Endothelial cell of umbilical vein (primary cell): Measurements from ENCODE around the gene RPIA. TPM values are rescaled to one million over a fixed set of nuclear protein-coding genes. Genes with fewer than 3 reads are reported as not detected.
"Not testable (repeated sequence)": the region's sequence is repeated elsewhere in the genome, so short reads cannot be mapped to it uniquely, and the experiment has no call there.

Experiments used
- BruUV-seq: library from RNA; stranded (reverse); fragments of 400-500 nt; replicated peaks from 2 replicates; lab custom pipeline; 2021; lab: Mats Ljungman, UMichigan
- CTCF ChIA-PET: fragments of 300-600, 350-600 bp; sonication (Branson Sonifier 250); formaldehyde crosslinking; loops from one replicate; lab custom pipeline; 2021; ENCODE audit warnings: antibody characterized with exemption, inconsistent platforms; lab: Charles Lee
- POLR2A ChIA-PET: fragments of 300-600, 350-600 bp; sonication (Branson Sonifier 250); formaldehyde crosslinking; loops from one replicate; lab custom pipeline; 2021; ENCODE audit warnings: antibody characterized with exemption, inconsistent platforms; lab: Charles Lee
- DNase-seq: peaks from one replicate; pipeline ENCODE4 v3.0.0-alpha.2; 2011; ENCODE audit warnings: low read depth, low spot score
- FAIRE-seq: peaks from 2 replicates; lab custom pipeline; 2011; peaks lifted over from hg19 to GRCh38; lab: Jason Lieb, UNC
- H2AFZ ChIP-seq: 2 replicates; pipeline ENCODE4 v1.6.0; 2012; ENCODE audit warnings: low read depth, low read length, control low read depth, inconsistent platforms
- H3K27ac ChIP-seq: 2 replicates; pipeline ENCODE4 v1.5.1; 2011; ENCODE audit warnings: low read depth, mild to moderate bottlenecking, control low read depth, low read length, moderate library complexity; ENCODE audit not compliant: insufficient read depth
- H3K27me3 ChIP-seq, 2 experiments: 2 replicates each; pipeline versions ENCODE4 v1.6.0 to v1.6.1; 2011; ENCODE audit warnings: low read length in 2 of 2, mixed read lengths in 1 of 2; ENCODE audit not compliant: control insufficient read depth in 2 of 2, insufficient read depth in 2 of 2
- H3K36me3 ChIP-seq, 2 experiments: 2 replicates in 1 of 2; 3 replicates in 1 of 2; pipeline ENCODE4 v1.5.1; 2011; ENCODE audit warnings: low read length in 2 of 2, mild to moderate bottlenecking in 1 of 2, moderate library complexity in 1 of 2; ENCODE audit not compliant: control insufficient read depth in 2 of 2, insufficient read depth in 2 of 2; ENCODE audit errors: extremely low read depth in 1 of 2
- H3K4me1 ChIP-seq: 3 replicates; pipeline ENCODE4 v1.5.1; 2011; ENCODE audit warnings: mild to moderate bottlenecking, low read length; ENCODE audit not compliant: control insufficient read depth, insufficient read depth; ENCODE audit errors: extremely low read depth
- H3K4me2 ChIP-seq: 2 replicates; pipeline ENCODE4 v1.6.1; 2011; ENCODE audit warnings: low read length, control low read depth, mixed read lengths; ENCODE audit not compliant: insufficient read depth
- H3K4me3 ChIP-seq, 3 experiments: fragments of 200-600 bp in 1 of 3; sonication (generic), shearing (Covaris generic) in 1 of 3; replicated peaks in 1 of 3; 2 replicates each; pipeline ENCODE4 v1.5.1; 2011 to 2016; ENCODE audit warnings: control low read depth in 3 of 3, low read length in 3 of 3, mild to moderate bottlenecking in 2 of 3, inconsistent platforms in 1 of 3, low read depth in 1 of 3, moderate library complexity in 1 of 3; ENCODE audit not compliant: insufficient read depth in 1 of 3
- H3K79me2 ChIP-seq: 2 replicates; pipeline ENCODE4 v1.6.0; 2012; ENCODE audit warnings: low read length, inconsistent platforms; ENCODE audit not compliant: control insufficient read depth, insufficient read depth
- H3K9ac ChIP-seq: replicated peaks from 2 replicates; pipeline ENCODE3; 2011; ENCODE audit warnings: low read length, control low read depth; ENCODE audit not compliant: insufficient read depth; ENCODE audit errors: extremely low read depth
- H3K9me1 ChIP-seq: replicated peaks from 3 replicates; pipeline ENCODE4 v1.6.0; 2011; ENCODE audit warnings: mild to moderate bottlenecking, low read length; ENCODE audit not compliant: control insufficient read depth, insufficient read depth; ENCODE audit errors: extremely low read depth
- H3K9me3 ChIP-seq: replicated peaks from 2 replicates; pipeline ENCODE4 v1.5.1; 2012; ENCODE audit warnings: low read length, inconsistent platforms; ENCODE audit not compliant: control insufficient read depth, insufficient read depth
- H4K20me1 ChIP-seq: replicated peaks from 2 replicates; pipeline ENCODE3; 2011; ENCODE audit warnings: mild to moderate bottlenecking, low read length; ENCODE audit not compliant: control insufficient read depth, insufficient read depth; ENCODE audit errors: extremely low read depth
- EZH2 ChIP-seq: IDR thresholded peaks from 2 replicates; pipeline ENCODE4 v1.6.1; 2012; ENCODE audit warnings: borderline replicate concordance, low read depth, mild to moderate bottlenecking, moderate library complexity, low read length, inconsistent platforms; ENCODE audit not compliant: severe bottlenecking
- MYC ChIP-seq: IDR thresholded peaks from one replicate; pipeline ENCODE4 v1.6.1; 2011; ENCODE audit warnings: mild to moderate bottlenecking, low read depth, low read length
- dilution Hi-C: fragments of 300-500 bp; cut with MboI; formaldehyde crosslinking; loops from one replicate; pipeline ENCODE4 v1.15.0; 2019; ENCODE audit warnings: low sequenced_read_pairs; ENCODE audit not compliant: extremely low pct_ligation_motif_present
- intact Hi-C: fragments of 100-400 bp; cut with micrococcal nuclease; formaldehyde crosslinking; loops from one replicate; pipeline ENCODE4 v1.10.0; 2022
- polyA plus RNA-seq, 4 experiments: library from polyadenylated mRNA; depleted of rRNA in 3 of 4; stranded (reverse) in 3 of 4; unstranded in 1 of 4; fragments of >200 nt; gene quantifications; 2 replicates each; pipeline versions ENCODE4 v1.2.1 to v1.2.3, GENCODE V29; 2011 to 2012; ENCODE audit warnings: missing spikeins in 1 of 4
- total RNA-seq: library from RNA; stranded (reverse); gene quantifications from 2 replicates; pipeline ENCODE4 v1.2.3, GENCODE V29; 2021

RPIA gene
- total and polyA plus RNA-seq, 2 donors (not counting 3 experiments of a cell fraction or from before 2014, with no cell fraction given): 15.7 to 30.3 TPM

GRCh38 chr2:88770016-88770415, 78.5 kb downstream of the RPIA start:
- ChIA-PET POLR2A (no interaction called here), CTCF (no interaction called here)
- Histone ChIP-seq H2AFZ (no peak overlapping the region), H3K9ac (no peak overlapping the region), H3K4me1 (peaks cover 7% of the 10 kb centered on the region), H3K4me3 (no peak overlapping the region), H4K20me1 (no peaks in the 10 kb centered on the region), H3K79me2 (no peaks in the 10 kb centered on the region), H3K4me2 (no peak overlapping the region), H3K9me3 (no peaks in the 10 kb centered on the region), H3K27ac (no peak overlapping the region), H3K27me3 (peaks cover 7 to 19% of the 10 kb centered on the region in 2 experiments), H3K9me1 (no peaks in the 10 kb centered on the region), H3K36me3 (no peaks in the 10 kb centered on the region)
- no TSS peak for BruUV-seq
- intact Hi-C loops: no loop called here
- TF ChIP-seq EZH2: no peak
- no peak for TF ChIP-seq MYC
- dilution Hi-C loops: no loop called here
- FAIRE-seq (no peak), DNase-seq (no peak)

DNA sequence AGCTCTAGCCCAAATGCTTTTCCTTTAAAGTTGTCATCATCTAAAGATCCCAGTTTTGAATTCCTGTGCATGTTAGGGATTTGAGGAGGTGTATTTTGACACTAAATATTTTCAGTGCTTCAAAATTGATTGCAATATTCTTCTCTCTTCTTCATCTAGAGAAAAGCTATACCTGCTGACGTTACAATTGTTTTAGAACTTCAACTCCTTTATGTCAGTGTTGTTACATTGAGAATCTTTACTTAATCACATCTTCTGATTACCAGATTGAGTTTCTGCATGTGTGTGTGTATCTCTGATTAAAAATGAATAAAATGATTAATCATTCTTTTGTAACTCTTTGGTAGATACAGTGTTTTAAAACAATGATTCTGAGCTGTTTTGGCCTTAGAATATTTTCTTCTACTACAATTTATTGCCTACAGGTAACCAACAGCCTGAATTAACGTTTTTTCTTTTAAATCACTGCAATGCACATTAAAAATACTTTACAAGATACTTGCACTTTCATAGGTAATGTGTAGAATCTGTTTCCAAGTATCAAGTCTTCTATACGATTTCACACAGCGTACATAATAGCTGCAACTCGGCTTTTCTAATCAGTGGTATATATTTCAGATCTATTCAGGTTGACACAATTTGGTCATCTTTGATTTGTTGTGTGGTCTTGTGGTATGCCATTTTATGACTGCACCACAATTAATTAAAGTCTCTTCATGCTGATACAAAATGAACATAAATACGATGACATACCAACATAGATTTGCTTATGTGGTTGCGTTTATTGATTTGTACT, 82.0 kb downstream of the RPIA start:
- H3K27ac ChIP-seq, DNase-seq, H3K9me3 ChIP-seq, intact Hi-C loops, H3K79me2 ChIP-seq, H3K9ac ChIP-seq, H2AFZ ChIP-seq, H3K9me1 ChIP-seq, H4K20me1 ChIP-seq, FAIRE-seq, H3K4me1 ChIP-seq, H3K4me3 ChIP-seq, H3K4me2 ChIP-seq, dilution Hi-C loops, BruUV-seq, H3K27me3 ChIP-seq, H3K36me3 ChIP-seq, CTCF ChIA-PET, POLR2A ChIA-PET: not testable (repeated sequence)

DNA sequence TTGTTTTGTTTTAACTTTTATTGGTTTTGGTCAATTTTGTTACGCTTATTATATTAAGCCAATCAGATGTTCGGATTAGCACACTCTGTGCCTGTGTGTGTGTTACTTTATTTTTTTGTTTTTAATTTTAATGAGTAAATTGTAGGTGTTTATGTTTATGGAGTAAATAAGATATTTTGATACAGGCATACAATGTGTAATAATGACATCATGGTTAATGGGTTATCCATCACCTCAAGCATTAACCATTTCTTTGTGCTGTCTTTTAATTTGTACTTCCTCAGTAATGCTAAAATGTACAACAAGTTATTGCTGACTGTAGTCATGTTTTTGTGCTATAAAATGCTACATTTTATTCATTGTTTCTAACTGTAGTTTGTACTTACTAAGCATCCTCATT, 97.7 kb downstream of the RPIA start:
- H3K4me2 ChIP-seq, H3K9ac ChIP-seq, H4K20me1 ChIP-seq, H2AFZ ChIP-seq, H3K4me1 ChIP-seq, intact Hi-C loops, H3K36me3 ChIP-seq, H3K4me3 ChIP-seq, H3K79me2 ChIP-seq, DNase-seq, POLR2A ChIA-PET, H3K9me3 ChIP-seq, FAIRE-seq, H3K27me3 ChIP-seq, BruUV-seq, dilution Hi-C loops, H3K27ac ChIP-seq, H3K9me1 ChIP-seq: not testable (repeated sequence)
- CTCF ChIA-PET: interaction anchor here (1.1 kb wide), 1 partner anchor 91 kb away, joined by 3 read pairs; no protein-coding TSS in a partner anchor

DNA sequence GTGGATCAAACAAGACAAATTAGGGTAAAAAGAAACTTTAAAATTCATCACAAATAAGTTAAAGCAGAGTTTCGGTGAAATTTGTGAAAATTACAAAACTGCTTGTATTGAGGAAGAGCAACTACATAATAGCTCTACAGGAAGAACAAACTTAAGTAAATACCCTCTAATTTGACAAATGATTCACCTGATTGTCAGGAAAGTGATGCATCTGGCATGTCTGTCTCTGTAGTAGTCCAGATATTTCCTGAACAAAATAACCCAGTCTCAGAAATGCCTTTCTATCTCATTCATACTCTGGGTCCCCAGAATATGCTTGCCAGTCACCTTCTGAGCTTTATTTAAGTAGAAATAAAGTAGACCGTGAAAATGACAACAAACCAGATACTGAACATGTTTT, 104.5 kb downstream of the RPIA start:
- DNase-seq, H3K9me3 ChIP-seq, H3K4me2 ChIP-seq, H2AFZ ChIP-seq, H3K79me2 ChIP-seq, H3K9ac ChIP-seq, H4K20me1 ChIP-seq, H3K4me3 ChIP-seq, H3K27ac ChIP-seq, POLR2A ChIA-PET, H3K9me1 ChIP-seq, intact Hi-C loops, H3K27me3 ChIP-seq, BruUV-seq, H3K4me1 ChIP-seq, H3K36me3 ChIP-seq, dilution Hi-C loops, FAIRE-seq: not testable (repeated sequence)
- CTCF ChIA-PET: interaction anchor here (0.6 to 0.9 kb wide), 2 partner anchors 18 to 35 kb away, joined by 3 read pairs; no protein-coding TSS in a partner anchor
